Central memory CD4-positive, alpha-beta T cell (primary cell): Measurements from ENCODE around the gene CALCB.

Experiments
- DNase-seq: peaks from one replicate; pipeline ENCODE4 v3.0.0; 2022

Gene CALCB

GRCh38 chr11:15074206-15075161 is 1.1 kb downstream of the CALCB start:
- peak; percentile 74 for DNase-seq

GRCh38 chr11:15075162-15075526 is 1.8 kb downstream of the CALCB start:
- no peak for DNase-seq

- DNase-seq, result no peak
These were observed 17.8 kb downstream of the CALCB start for GRCh38 chr11:15091175-15091574.

- no peak for DNase-seq
These were observed 18.2 kb downstream of the CALCB start for GRCh38 chr11:15091625-15092024.

GRCh38 chr11:15093432-15093831 is 20.0 kb downstream of the CALCB start:
- no peak for DNase-seq

GRCh38 chr11:15095736-15096228 is 22.4 kb downstream of the CALCB start:
- no peak for DNase-seq

GRCh38 chr11:15097411-15097810 is 24.0 kb downstream of the CALCB start:
- no peak for DNase-seq

GRCh38 chr11:15099267-15099666 is 25.9 kb downstream of the CALCB start:
- DNase-seq, result no peak

GRCh38 chr11:15101072-15101709 is 27.8 kb downstream of the CALCB start:
- DNase-seq, result no peak

GRCh38 chr11:15104166-15104565 is 30.8 kb downstream of the CALCB start:
- no peak for DNase-seq

- no peak for DNase-seq
These were observed 33.0 kb downstream of the CALCB start for GRCh38 chr11:15106201-15106965.

- no peak for DNase-seq
These were observed 34.5 kb downstream of the CALCB start for GRCh38 chr11:15107730-15108515.

GRCh38 chr11:15108592-15109130 is 35.3 kb downstream of the CALCB start:
- DNase-seq, result no peak

- DNase-seq, result no peak
These were observed 36.2 kb downstream of the CALCB start for GRCh38 chr11:15109602-15110001.

- no peak for DNase-seq
These were observed 37.8 kb downstream of the CALCB start for GRCh38 chr11:15111215-15111614.

- DNase-seq, result no peak
These were observed 38.7 kb downstream of the CALCB start for GRCh38 chr11:15112131-15112541.

- no peak for DNase-seq
These were observed 40.0 kb downstream of the CALCB start for GRCh38 chr11:15113381-15113780.

- no peak for DNase-seq
These were observed 41.4 kb downstream of the CALCB start, which contains the start of gene INSC for GRCh38 chr11:15114501-15115475. TSS of gene INSC (plus strand) at chr11:15114923. CDS start at chr11:15149175, 34,252 bp downstream.

- DNase-seq, result no peak
These were observed 42.3 kb downstream of the CALCB start for GRCh38 chr11:15115686-15116085.

- DNase-seq, result no peak
These were observed 44.4 kb downstream of the CALCB start for GRCh38 chr11:15117751-15118150.

- DNase-seq, result no peak
These were observed 45.0 kb downstream of the CALCB start for GRCh38 chr11:15118431-15118830.
